Brain microvascular endothelial cell (primary cell): Measurements from ENCODE around the gene ZNF836.
A peak's percentile ranks its signal among the peaks of the same experiment; 100 is the strongest.

Experiments used
- DNase-seq: peaks from one replicate; pipeline ENCODE4 v3.0.0-alpha.2; 2020
- H3K27ac ChIP-seq: fragments of 250-450 bp; sonication (Bioruptor Pico); 2 replicates; pipeline ENCODE4 v1.5.1; 2020; ENCODE audit warnings: mild to moderate bottlenecking, moderate library complexity
- H3K27me3 ChIP-seq: fragments of 250-450 bp; sonication (Bioruptor Pico); replicated peaks from 2 replicates; pipeline ENCODE4 v1.5.1; 2020; ENCODE audit warnings: mild to moderate bottlenecking
- H3K36me3 ChIP-seq: fragments of 250-450 bp; sonication (Bioruptor Pico); replicated peaks from 2 replicates; pipeline ENCODE4 v1.5.1; 2020; ENCODE audit warnings: mild to moderate bottlenecking
- H3K4me3 ChIP-seq: 2 replicates; pipeline ENCODE4 v1.5.1; 2011; ENCODE audit warnings: low read depth, mild to moderate bottlenecking, control low read depth, low read length, moderate library complexity
- in situ Hi-C: cut with HindIII; loops from 2 replicates; pipeline ENCODE4 v1.10.0; 2017; ENCODE audit warnings: low sequenced_read_pairs, low pct_ligation_motif_present
- TF ChIP-seq, protein P1 (sequence below): IDR thresholded peaks from 2 replicates; pipeline ENCODE4 v1.5.1; 2011; ENCODE audit warnings: low read depth, mild to moderate bottlenecking, moderate library complexity, low read length, control low read depth, inconsistent platforms; ENCODE audit errors: missing control alignments

ZNF836 gene

DNA sequence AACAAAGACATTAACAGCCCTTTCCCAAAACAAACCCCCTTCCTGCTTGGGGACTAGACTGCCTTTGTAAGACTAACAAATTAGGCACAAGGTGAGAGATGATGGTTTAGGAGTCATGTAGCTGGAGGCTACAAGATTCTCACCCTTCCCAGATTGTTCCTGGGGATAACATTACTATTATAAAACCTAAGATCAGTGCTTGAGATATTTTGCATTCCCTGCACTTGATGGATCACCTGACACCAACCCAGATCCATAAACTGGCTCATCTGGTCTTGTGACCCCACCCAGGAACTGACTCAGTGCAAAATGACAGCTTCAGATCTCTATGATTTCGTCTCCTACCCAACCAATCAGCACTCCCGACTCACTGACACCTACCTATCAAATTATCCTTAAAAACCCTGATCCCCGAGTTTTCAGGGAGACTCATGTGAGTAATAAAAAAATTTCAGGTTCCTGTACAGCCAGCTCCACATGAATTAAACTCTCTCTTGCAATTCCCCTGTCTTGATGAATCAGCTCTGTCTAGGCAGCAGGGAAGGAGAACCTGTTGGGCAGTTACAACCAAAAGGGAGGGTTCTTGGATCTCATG lies 29.3 kb downstream of the ZNF836 start:
- DNase-seq = no peak
- in situ Hi-C loops = no loop called here
- TF ChIP-seq, protein P1, sequence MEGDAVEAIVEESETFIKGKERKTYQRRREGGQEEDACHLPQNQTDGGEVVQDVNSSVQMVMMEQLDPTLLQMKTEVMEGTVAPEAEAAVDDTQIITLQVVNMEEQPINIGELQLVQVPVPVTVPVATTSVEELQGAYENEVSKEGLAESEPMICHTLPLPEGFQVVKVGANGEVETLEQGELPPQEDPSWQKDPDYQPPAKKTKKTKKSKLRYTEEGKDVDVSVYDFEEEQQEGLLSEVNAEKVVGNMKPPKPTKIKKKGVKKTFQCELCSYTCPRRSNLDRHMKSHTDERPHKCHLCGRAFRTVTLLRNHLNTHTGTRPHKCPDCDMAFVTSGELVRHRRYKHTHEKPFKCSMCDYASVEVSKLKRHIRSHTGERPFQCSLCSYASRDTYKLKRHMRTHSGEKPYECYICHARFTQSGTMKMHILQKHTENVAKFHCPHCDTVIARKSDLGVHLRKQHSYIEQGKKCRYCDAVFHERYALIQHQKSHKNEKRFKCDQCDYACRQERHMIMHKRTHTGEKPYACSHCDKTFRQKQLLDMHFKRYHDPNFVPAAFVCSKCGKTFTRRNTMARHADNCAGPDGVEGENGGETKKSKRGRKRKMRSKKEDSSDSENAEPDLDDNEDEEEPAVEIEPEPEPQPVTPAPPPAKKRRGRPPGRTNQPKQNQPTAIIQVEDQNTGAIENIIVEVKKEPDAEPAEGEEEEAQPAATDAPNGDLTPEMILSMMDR = no peak
- no peak overlapping the region for H3K4me3 ChIP-seq
- H3K27me3 ChIP-seq = no peaks in the 10 kb centered on the region
- H3K36me3 ChIP-seq = no peaks in the 10 kb centered on the region
- H3K27ac ChIP-seq = no peak overlapping the region

DNA sequence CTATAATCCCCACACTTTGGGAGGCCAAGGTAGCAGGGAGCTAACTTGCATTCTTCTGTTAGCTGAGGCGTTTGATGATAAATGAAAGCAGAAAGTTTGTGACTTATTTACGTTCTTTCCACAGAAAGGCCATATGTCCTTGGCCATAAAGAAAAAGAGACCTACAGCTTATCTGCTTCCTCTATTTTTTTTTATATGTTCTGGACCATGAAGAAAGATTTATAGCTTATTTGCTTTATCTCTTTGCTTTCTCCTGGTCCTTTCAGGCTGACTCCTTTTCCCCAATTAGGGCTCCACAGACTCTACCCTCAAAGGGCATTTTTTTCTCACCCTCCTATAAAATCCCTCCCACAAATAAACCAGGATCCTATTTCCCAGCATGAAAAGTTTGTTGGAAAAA lies 30.2 kb downstream of the ZNF836 start:
- no peak for DNase-seq
- TF ChIP-seq, protein P1 = no peak
- H3K4me3 ChIP-seq = no peak overlapping the region
- in situ Hi-C loops = no loop called here
- no peaks in the 10 kb centered on the region for H3K36me3 ChIP-seq
- no peaks in the 10 kb centered on the region for H3K27me3 ChIP-seq
- no peak overlapping the region for H3K27ac ChIP-seq

DNA sequence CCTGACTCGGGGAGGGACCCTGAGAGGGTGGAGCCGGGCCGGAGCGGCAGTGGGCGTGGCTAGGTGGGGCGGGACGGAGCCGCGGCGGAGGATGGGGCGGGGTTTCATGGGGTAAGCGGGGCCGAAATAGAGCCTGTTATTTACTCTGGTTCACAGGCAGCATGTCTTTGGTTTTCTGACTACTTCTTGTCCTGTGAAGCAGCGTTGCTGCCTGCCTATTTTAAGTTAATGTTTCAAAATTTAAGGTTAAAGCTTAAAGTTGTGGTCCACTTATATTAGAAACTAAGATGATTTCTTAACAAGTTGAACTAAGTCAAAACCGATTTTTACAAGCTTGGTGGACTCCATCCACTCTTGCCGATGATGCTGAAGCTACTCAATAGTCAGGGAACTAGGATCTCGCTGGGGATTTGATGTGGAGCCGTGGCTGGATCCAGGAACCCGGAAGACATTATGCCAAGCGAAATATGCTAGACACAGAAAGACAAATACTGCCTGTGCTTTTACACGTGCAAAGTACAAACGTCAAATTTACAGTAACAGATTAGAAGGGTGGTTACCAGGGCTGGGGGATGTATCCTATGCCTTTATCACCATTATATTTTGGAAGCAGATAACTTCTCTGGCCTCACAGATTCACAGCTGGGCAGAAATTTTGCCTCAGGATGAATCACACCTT lies 31.2 kb downstream of the ZNF836 start:
- no peaks in the 10 kb centered on the region for H3K27me3 ChIP-seq
- H3K4me3 ChIP-seq = peak overlapping the region; percentile 68
- no peaks in the 10 kb centered on the region for H3K36me3 ChIP-seq
- no peak overlapping the region for H3K27ac ChIP-seq
- TF ChIP-seq, protein P1 = no peak
- in situ Hi-C loops = no loop called here
- no peak for DNase-seq

DNA sequence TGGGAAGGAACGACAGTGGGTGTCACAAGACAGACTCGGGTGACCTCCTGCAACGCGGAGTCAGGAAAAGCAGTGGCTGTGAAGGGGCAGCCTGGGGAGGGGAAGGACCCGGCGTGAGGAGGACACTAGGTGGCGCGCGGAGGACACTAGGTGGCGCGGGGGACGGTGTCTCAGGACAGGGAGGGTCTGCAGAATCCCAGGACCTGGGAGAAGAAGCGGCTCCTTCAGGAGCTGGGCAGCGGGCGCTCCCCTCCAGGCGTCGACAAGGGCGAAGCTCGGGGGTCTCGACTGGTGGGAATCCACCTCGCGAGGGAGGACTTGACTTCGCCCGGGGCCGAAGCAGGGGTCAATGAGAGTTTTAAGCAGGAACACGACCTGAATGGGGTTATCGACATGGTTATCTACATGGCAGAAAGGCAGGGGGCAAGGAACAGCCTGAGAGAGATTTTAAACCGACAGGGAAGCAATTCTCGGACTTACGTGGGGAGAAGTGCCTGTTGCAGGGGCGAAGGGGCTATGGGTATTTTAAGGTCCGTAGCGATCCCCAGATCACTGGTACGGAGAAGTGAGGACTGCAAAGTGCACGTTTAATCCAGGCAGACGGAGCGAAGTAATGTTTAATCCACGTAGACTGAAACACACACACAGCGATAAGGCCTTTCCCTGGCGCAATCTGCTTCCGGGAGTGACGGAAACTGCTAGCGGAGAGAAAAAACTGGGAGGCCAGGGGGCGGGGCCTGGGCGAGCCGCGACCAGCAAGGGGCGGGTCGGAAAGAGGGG lies 32.0 kb downstream of the ZNF836 start, which contains the start of gene ZNF616:
Gene ZNF616 (minus strand): TSS at position 687 of the 780 bp plus-strand sequence. CDS start 9,426 bp downstream, outside the sequence.
- TF ChIP-seq, protein P1 = peak; percentile 80
- in situ Hi-C loops = no loop called here
- DNase-seq = peak; percentile 93
- H3K27ac ChIP-seq = peak within 1 kb of the TSS; percentile 74
- H3K4me3 ChIP-seq = peak within 1 kb of the TSS; percentile 68
- H3K27me3 ChIP-seq = no peaks in the 10 kb centered on the region
- no peaks in the 10 kb centered on the region for H3K36me3 ChIP-seq

DNA sequence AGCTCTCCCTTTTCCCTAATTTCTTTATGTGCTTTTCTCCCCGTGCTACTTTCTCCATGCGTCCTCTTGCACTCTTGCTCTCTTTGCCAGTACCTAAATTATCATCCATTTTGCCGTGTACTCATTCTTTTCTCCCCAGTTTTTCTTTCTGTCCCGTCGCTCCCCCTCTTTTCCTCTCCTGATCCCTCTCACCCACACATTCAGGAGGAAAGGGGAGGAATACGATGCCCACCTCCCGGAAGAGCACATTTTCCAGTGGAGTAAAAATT lies 32.5 kb downstream of the ZNF836 start:
- DNase-seq = no peak
- Histone ChIP-seq H3K27ac (peak overlapping the region; percentile 74), H3K4me3 (peak overlapping the region; percentile 68), H3K36me3 (no peaks in the 10 kb centered on the region), H3K27me3 (no peaks in the 10 kb centered on the region)
- in situ Hi-C loops = no loop called here
- TF ChIP-seq, protein P1 = no peak
